ENCODE data around the gene ZNF433.

- TF ChIP-seq CTCF (IDR thresholded peaks at IDR 0.05) (no peak), POLR2A (IDR thresholded peaks at IDR 0.05; ENCODE audit: low read depth) (no peak), EP300 (IDR thresholded peaks at IDR 0.05) (no peak)
These were observed 48.7 kb downstream of the ZNF433 start for GRCh38 chr19:11986754-11987153.
